Measurements from ENCODE around the gene PYURF. TPM values are rescaled to one million over a fixed set of nuclear protein-coding genes. Genes with fewer than 3 reads are reported as not detected.
A peak's percentile ranks its signal among the peaks of the same experiment; 100 is the strongest.

PYURF gene
- total RNA-seq, 1 experiment from 2014 or later, result 143 TPM

GRCh38 chr4:88537709-88538108 lies 14.1 kb upstream of the PYURF start:
- BruUV-seq (replicated peaks), result no TSS peak
- CTCF ChIA-PET, result interaction anchor here (0.5 kb wide), 1 partner anchor 122 kb away, joined by 3 read pairs; no protein-coding TSS in a partner anchor
- intact Hi-C loops (cut with micrococcal nuclease), result loop anchor here (2.0 kb wide), 2 partner anchors 55 to 169 kb away; partner anchors contain the start of gene HERC3

GRCh38 chr4:88535090-88535755 lies 11.6 kb upstream of the PYURF start:
- Histone ChIP-seq H3K9me2 (replicated peaks; ENCODE audit: low read length) (no peaks in the 10 kb centered on the region), H3K27ac (ENCODE audit: low read length) (peak overlapping the region; percentile 99), H3K36me3 (ENCODE audit: low read depth, low read length) (no peaks in the 10 kb centered on the region), H3K27me3 (ENCODE audit: low read length) (no peaks in the 10 kb centered on the region), H3K4me1 (ENCODE audit: insufficient read depth, low read length) (peaks cover 28% of the 10 kb centered on the region), H3K4me3 (ENCODE audit: low read length) (peak overlapping the region; percentile 48; the same call in 1 of the 2 replicates), H4K20me1 (ENCODE audit: low read length) (no peaks in the 10 kb centered on the region), H3F3A (ENCODE audit: low read length, unreplicated experiment) (peaks cover 9% of the 10 kb centered on the region), H2AFZ (ENCODE audit: low read length) (peak overlapping the region; percentile 23; the same call in 1 of the 2 replicates), H3K4me2 (ENCODE audit: low read length) (peak overlapping the region; percentile 79), H3K79me2 (ENCODE audit: low read length) (no peaks in the 10 kb centered on the region), H3K9ac (ENCODE audit: low read length) (peak overlapping the region; percentile 83), H3K9me3 (ENCODE audit: low read length) (no peaks in the 10 kb centered on the region)
- no peak for TF ChIP-seq CTCF (conservative IDR thresholded peaks at IDR 0.05; ENCODE audit: low read depth, low read length)
- TF ChIP-seq EZH2 (IDR thresholded peaks at IDR 0.05; ENCODE audit: low read length, unreplicated experiment), result no peak
- TF ChIP-seq EZH2phosphoT487 (IDR thresholded peaks at IDR 0.05; ENCODE audit: borderline replicate concordance, low read length), result no peak
- ChIA-PET POLR2A (ENCODE audit: unreplicated experiment) (interaction anchor here (0.6 kb wide), 1 partner anchor 257 kb away, joined by 3 read pairs; no protein-coding TSS in a partner anchor), CTCF (interaction anchor here (1.0 kb wide), 1 partner anchor 124 kb away, joined by 5 read pairs; no protein-coding TSS in a partner anchor)
- intact Hi-C loops (cut with micrococcal nuclease), result no loop called here
- BruUV-seq (replicated peaks), result no TSS peak
- no peak for ATAC-seq
- no peak for DNase-seq

More at GRCh38 chr4:88537709-88538108, 14.1 kb upstream of the PYURF start:
- H3K4me2 ChIP-seq (ENCODE audit: low read length), result no peak overlapping the region
- H2AFZ ChIP-seq (ENCODE audit: low read length), result no peak overlapping the region
- peaks cover 28% of the 10 kb centered on the region for H3K4me1 ChIP-seq (ENCODE audit: insufficient read depth, low read length)
- H3K9ac ChIP-seq (ENCODE audit: low read length), result no peak overlapping the region
- H3F3A ChIP-seq (ENCODE audit: low read length, unreplicated experiment), result peaks cover 9% of the 10 kb centered on the region
- no peaks in the 10 kb centered on the region for H3K27me3 ChIP-seq (ENCODE audit: low read length)
- no peak for TF ChIP-seq EZH2phosphoT487 (IDR thresholded peaks at IDR 0.05; ENCODE audit: borderline replicate concordance, low read length)
- TF ChIP-seq CTCF (conservative IDR thresholded peaks at IDR 0.05; ENCODE audit: low read depth, low read length), result no peak
- no peak for TF ChIP-seq EZH2 (IDR thresholded peaks at IDR 0.05; ENCODE audit: low read length, unreplicated experiment)
- H4K20me1 ChIP-seq (ENCODE audit: low read length), result no peaks in the 10 kb centered on the region
- ATAC-seq (no peak), DNase-seq (no peak)
- H3K36me3 ChIP-seq (ENCODE audit: low read depth, low read length), result no peaks in the 10 kb centered on the region
- no peaks in the 10 kb centered on the region for H3K79me2 ChIP-seq (ENCODE audit: low read length)
- no peak overlapping the region for H3K27ac ChIP-seq (ENCODE audit: low read length)
- H3K9me2 ChIP-seq (replicated peaks; ENCODE audit: low read length), result no peaks in the 10 kb centered on the region
- POLR2A ChIA-PET (ENCODE audit: unreplicated experiment), result no interaction called here
- no peak overlapping the region for H3K4me3 ChIP-seq (ENCODE audit: low read length)
- H3K9me3 ChIP-seq (ENCODE audit: low read length), result no peaks in the 10 kb centered on the region

All from PC-3 (cell line).